IMR-90 (cell line): Measurements from ENCODE around the gene GJC2. TPM values are rescaled to one million over a fixed set of nuclear protein-coding genes. Genes with fewer than 3 reads are reported as not detected.

Source experiments
- ATAC-seq: fragments of 200-7000 bp; cut with Tn5 transposase; 2 replicates; pipeline ENCODE4 v1.9.1; 2020; ENCODE audit warnings: low read depth, mild to moderate bottlenecking, moderate library complexity
- BruUV-seq: library from RNA; stranded (reverse); fragments of 400-500 nt; replicated peaks from 2 replicates; lab custom pipeline; 2021; lab: Mats Ljungman, UMichigan
- CTCF ChIA-PET: fragments of 300-600 bp; formaldehyde crosslinking; extraction: SDS; loops from one replicate; lab custom pipeline; 2021; ENCODE audit warnings: antibody characterized with exemption; lab: Yijun Ruan, JAX
- POLR2A ChIA-PET: fragments of 300-600 bp; sonication (Branson Sonifier 250); formaldehyde crosslinking; loops from one replicate; lab custom pipeline; 2022; ENCODE audit warnings: antibody characterized with exemption; ENCODE audit not compliant: unreplicated experiment; lab: Charles Lee
- DNase-seq: peaks from one replicate; pipeline ENCODE4 v3.0.0; 2013
- H2AFZ ChIP-seq: replicated peaks from 2 replicates; pipeline ENCODE3; 2013; ENCODE audit warnings: low read length, mild to moderate bottlenecking; ENCODE audit not compliant: poor library complexity
- H2AK5ac ChIP-seq: 2 replicates; pipeline ENCODE4 v1.6.1; 2013; ENCODE audit warnings: low read depth, low read length, inconsistent platforms
- H2AK9ac ChIP-seq: replicated peaks from 2 replicates; pipeline ENCODE3; 2013; ENCODE audit warnings: mild to moderate bottlenecking, low read depth, low read length, moderate library complexity; ENCODE audit not compliant: poor library complexity
- H2BK120ac ChIP-seq: 2 replicates; pipeline ENCODE4 v1.6.1; 2013; ENCODE audit warnings: low read depth, low read length, inconsistent platforms
- H2BK15ac ChIP-seq: 3 replicates; pipeline ENCODE4 v1.6.1; 2013; ENCODE audit warnings: low read depth, low read length, inconsistent platforms
- H2BK20ac ChIP-seq: 2 replicates; pipeline ENCODE4 v1.6.1; 2013; ENCODE audit warnings: low read depth, mild to moderate bottlenecking, inconsistent platforms, low read length, moderate library complexity
- H2BK5ac ChIP-seq: 2 replicates; pipeline ENCODE4 v1.6.1; 2013; ENCODE audit warnings: mild to moderate bottlenecking, low read depth, low read length, inconsistent platforms; ENCODE audit not compliant: poor library complexity, severe bottlenecking
- H3K14ac ChIP-seq: replicated peaks from 2 replicates; pipeline ENCODE4 v1.6.1; 2013; ENCODE audit warnings: low read depth, low read length, inconsistent platforms
- H3K18ac ChIP-seq: 2 replicates; pipeline ENCODE4 v1.6.1; 2013; ENCODE audit warnings: low read depth, low read length, control low read depth
- H3K23ac ChIP-seq: 2 replicates; pipeline ENCODE4 v1.6.1; 2013; ENCODE audit warnings: low read depth, low read length, inconsistent platforms
- H3K27ac ChIP-seq: 2 replicates; pipeline ENCODE4 v1.5.1; 2013; ENCODE audit warnings: mild to moderate bottlenecking, control low read depth, low read length; ENCODE audit not compliant: insufficient read depth
- H3K27me3 ChIP-seq: 2 replicates; pipeline ENCODE4 v1.6.1; 2013; ENCODE audit warnings: low read length; ENCODE audit not compliant: control insufficient read depth, insufficient read depth
- H3K36me3 ChIP-seq: 2 replicates; pipeline ENCODE4 v1.6.1; 2013; ENCODE audit warnings: low read length, mixed read lengths; ENCODE audit not compliant: control insufficient read depth, insufficient read depth
- H3K4ac ChIP-seq: 2 replicates; pipeline ENCODE4 v1.6.1; 2013; ENCODE audit warnings: low read depth, low read length, inconsistent platforms
- H3K4me1 ChIP-seq: 2 replicates; pipeline ENCODE4 v1.6.1; 2013; ENCODE audit warnings: low read length, mixed read lengths; ENCODE audit not compliant: control insufficient read depth, insufficient read depth
- H3K4me2 ChIP-seq: 2 replicates; pipeline ENCODE4 v1.6.1; 2013; ENCODE audit warnings: low read depth, mild to moderate bottlenecking, control low read depth, low read length, moderate library complexity
- H3K4me3 ChIP-seq: 2 replicates; pipeline ENCODE4 v1.5.1; 2013; ENCODE audit warnings: low read depth, mild to moderate bottlenecking, control low read depth, low read length, moderate library complexity; ENCODE audit not compliant: insufficient read depth
- H3K56ac ChIP-seq: 2 replicates; pipeline ENCODE4 v1.6.1; 2013; ENCODE audit warnings: low read length, inconsistent platforms; ENCODE audit not compliant: insufficient read depth; ENCODE audit errors: extremely low read depth
- H3K79me1 ChIP-seq, 2 experiments: 2 replicates each; pipeline ENCODE4 v1.6.1; 2013; ENCODE audit warnings: low read length in 2 of 2, inconsistent platforms in 1 of 2, low read depth in 1 of 2
- H3K9ac ChIP-seq: 2 replicates; pipeline ENCODE4 v1.6.1; 2013; ENCODE audit warnings: low read depth, low read length, control low read depth
- H3K9me1 ChIP-seq: 2 replicates; pipeline ENCODE4 v1.6.1; 2013; ENCODE audit warnings: low read length, inconsistent platforms; ENCODE audit not compliant: insufficient read depth
- H3K9me3 ChIP-seq: 2 replicates; pipeline ENCODE4 v1.6.1; 2013; ENCODE audit warnings: low read length; ENCODE audit not compliant: control insufficient read depth, insufficient read depth
- H4K20me1 ChIP-seq: 2 replicates; pipeline ENCODE4 v1.6.1; 2013; ENCODE audit warnings: low read length, inconsistent platforms; ENCODE audit not compliant: insufficient read depth
- H4K5ac ChIP-seq: 2 replicates; pipeline ENCODE4 v1.6.1; 2013; ENCODE audit warnings: mild to moderate bottlenecking, low read depth, low read length, control low read depth
- H4K8ac ChIP-seq, 2 experiments: 2 replicates each; pipeline ENCODE4 v1.6.1; 2013; ENCODE audit warnings: low read depth in 2 of 2, low read length in 2 of 2, control low read depth in 1 of 2, inconsistent platforms in 1 of 2
- H4K91ac ChIP-seq: 2 replicates; pipeline ENCODE4 v1.6.1; 2013; ENCODE audit warnings: low read depth, low read length, inconsistent platforms; ENCODE audit not compliant: insufficient read depth
- CHD1 ChIP-seq: IDR thresholded peaks from 2 replicates; pipeline ENCODE4 v1.6.1; 2012; ENCODE audit warnings: low read depth, low read length, improper control_type of control experiment
- MAFK ChIP-seq: IDR thresholded peaks from 2 replicates; pipeline ENCODE4 v1.6.1; 2012; ENCODE audit warnings: low read depth, low read length, improper control_type of control experiment
- RCOR1 ChIP-seq: IDR thresholded peaks from 2 replicates; pipeline ENCODE4 v1.6.1; 2012; ENCODE audit warnings: mild to moderate bottlenecking, low read length, improper control_type of control experiment; ENCODE audit not compliant: insufficient replicate concordance
- SMC3 ChIP-seq: fragments of 150-350 bp; IDR thresholded peaks from 2 replicates; pipeline ENCODE4 v1.6.1; 2016; ENCODE audit warnings: low read depth, mild to moderate bottlenecking, antibody characterized with exemption, low read length, moderate library complexity
- WGBS, 2 experiments: methylation state at CpG; one replicate each; pipeline versions ENCODE4 v1.1.5 to v1.1.7; 2013; ENCODE audit warnings: missing lambda C conversion rate in 2 of 2; ENCODE audit not compliant: insufficient read length in 1 of 2; ENCODE audit errors: extremely low coverage in 2 of 2; 5-methylcytosine and 5-hydroxymethylcytosine counted together
- dilution Hi-C: fragments of 300-500 bp; cut with HindIII; formaldehyde crosslinking; loops from one replicate; pipeline ENCODE4 v1.14.3; 2018; ENCODE audit warnings: low sequenced_read_pairs; ENCODE audit not compliant: unreplicated experiment
- in situ Hi-C: fragments of 300-500 bp; cut with MboI; formaldehyde crosslinking; loops from 3 replicates; pipeline ENCODE4 v1.14.3; 2019; ENCODE audit warnings: low sequenced_read_pairs, inconsistent platforms, mixed read lengths
- intact Hi-C: fragments of 100-400 bp; cut with micrococcal nuclease; formaldehyde crosslinking; loops from 2 replicates; pipeline ENCODE4 v1.10.0; 2022
- polyA plus RNA-seq, 3 experiments: library from polyadenylated mRNA; depleted of rRNA; stranded (reverse); fragments of >200 nt; gene quantifications; 2 replicates each; pipeline ENCODE4 v1.2.3, GENCODE V29; 2012; ENCODE audit warnings: low replicate concordance in 1 of 3
- total RNA-seq: library from RNA; depleted of rRNA; stranded (reverse); fragments of >200 nt; gene quantifications from 2 replicates; pipeline ENCODE4 v1.2.3, GENCODE V29; 2012

GJC2 gene
- total and polyA plus RNA-seq, 2 of the 4 experiments (the other 2 are of a cell fraction): 1.1 to 1.7 TPM

DNA sequence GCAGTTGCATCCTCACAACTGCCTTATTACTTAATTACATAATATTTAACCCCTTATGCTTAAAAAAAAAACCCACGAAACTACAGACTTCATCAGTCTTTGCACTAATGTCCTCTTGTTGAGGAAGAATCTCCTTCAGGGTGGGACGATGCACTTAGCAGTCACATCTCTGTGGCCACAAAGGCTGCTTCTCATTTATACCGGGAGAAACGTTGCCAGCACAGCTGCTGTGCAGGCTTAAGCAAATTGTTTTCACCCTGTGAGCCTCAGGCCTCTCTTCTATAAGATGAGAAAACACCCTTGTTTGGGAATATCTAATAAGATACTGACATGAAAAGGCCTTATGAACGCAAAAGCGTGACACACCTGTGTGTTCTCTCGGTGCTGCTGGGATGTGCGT is 55.2 kb downstream of the GJC2 start:
- H3K36me3 ChIP-seq: no peaks in the 10 kb centered on the region
- dilution Hi-C loops: no loop called here
- CTCF ChIA-PET: no interaction called here
- H3K79me1 ChIP-seq: no peaks in the 10 kb centered on the region
- no peak overlapping the region for H3K56ac ChIP-seq
- no peaks in the 10 kb centered on the region for H3K9me1 ChIP-seq
- intact Hi-C loops: no loop called here
- H2BK20ac ChIP-seq: no peak overlapping the region
- TF ChIP-seq CHD1: no peak
- no peak for TF ChIP-seq RCOR1
- TF ChIP-seq MAFK: no peak
- TF ChIP-seq SMC3: no peak
- H2AK5ac ChIP-seq: no peak overlapping the region
- ATAC-seq: no peak
- no peak overlapping the region for H2BK120ac ChIP-seq
- no peak overlapping the region for H3K4ac ChIP-seq
- H3K4me2 ChIP-seq: no peak overlapping the region
- no peak overlapping the region for H3K18ac ChIP-seq
- no peaks in the 10 kb centered on the region for H4K20me1 ChIP-seq
- no peak overlapping the region for H4K8ac ChIP-seq
- BruUV-seq: no TSS peak
- no peak overlapping the region for H3K23ac ChIP-seq
- POLR2A ChIA-PET: no interaction called here
- no peaks in the 10 kb centered on the region for H3K27me3 ChIP-seq
- no peak overlapping the region for H2BK5ac ChIP-seq
- H3K14ac ChIP-seq: no peak overlapping the region
- no peak overlapping the region for H3K27ac ChIP-seq
- H3K9me3 ChIP-seq: peaks cover 9% of the 10 kb centered on the region
- no peak overlapping the region for H2AFZ ChIP-seq
- in situ Hi-C loops: no loop called here
- peaks cover 4% of the 10 kb centered on the region; the same call in 1 of the 2 replicates for H3K4me1 ChIP-seq
- H2AK9ac ChIP-seq: no peak overlapping the region
- H2BK15ac ChIP-seq: no peak overlapping the region
- no peak overlapping the region for H3K4me3 ChIP-seq
- no CpG with 5 or more reads among the region's 8 CpGs for WGBS, 2 experiments
- no peak overlapping the region for H4K91ac ChIP-seq
- DNase-seq: no peak
- H4K5ac ChIP-seq: no peak overlapping the region
- no peak overlapping the region for H3K9ac ChIP-seq
